Parathyroid adenoma (tissue), 2 donors: ENCODE data around the gene BCL6B.

Experiments used
- H2AFZ ChIP-seq: fragments of 300-600 bp; sonication (generic); one replicate; pipeline ENCODE4 v1.7.0; 2017; ENCODE audit warnings: antibody characterized with exemption, mild to moderate bottlenecking
- H3K27ac ChIP-seq: fragments of 300-600 bp; sonication (generic); one replicate; pipeline ENCODE4 v1.7.0; 2017
- H3K27me3 ChIP-seq: fragments of 300-600 bp; sonication (generic); one replicate; pipeline ENCODE4 v1.7.0; 2017; ENCODE audit warnings: low read length; ENCODE audit not compliant: control insufficient read depth, insufficient read depth
- H3K36me3 ChIP-seq: fragments of 300-600 bp; sonication (generic); one replicate; pipeline ENCODE4 v1.7.0; 2017; ENCODE audit warnings: low read length; ENCODE audit not compliant: control insufficient read depth, insufficient read depth
- H3K4me1 ChIP-seq: fragments of 300-600 bp; sonication (generic); one replicate; pipeline ENCODE4 v1.7.0; 2017; ENCODE audit warnings: control low read depth
- H3K4me2 ChIP-seq: fragments of 300-600 bp; sonication (generic); one replicate; pipeline ENCODE4 v1.7.0; 2017; ENCODE audit warnings: low read length
- H3K4me3 ChIP-seq: fragments of 300-600 bp; sonication (generic); one replicate; pipeline ENCODE4 v1.7.0; 2017; ENCODE audit warnings: low read depth, low read length
- H3K79me2 ChIP-seq: fragments of 300-600 bp; sonication (generic); one replicate; pipeline ENCODE4 v1.7.0; 2017; ENCODE audit warnings: control low read depth
- H3K9ac ChIP-seq: fragments of 300-600 bp; sonication (generic); one replicate; pipeline ENCODE4 v1.7.0; 2017; ENCODE audit warnings: mild to moderate bottlenecking
- H3K9me3 ChIP-seq: fragments of 300-600 bp; sonication (generic); one replicate; pipeline ENCODE4 v1.7.0; 2017; ENCODE audit warnings: low read length; ENCODE audit not compliant: control insufficient read depth
- TF ChIP-seq, protein P1 (sequence below): fragments of 300-600 bp; sonication (generic); IDR thresholded peaks from one replicate; pipeline ENCODE4 v1.7.0; 2017; ENCODE audit warnings: antibody characterized with exemption, mild to moderate bottlenecking
- donor health status: primary hyperparathyroidism.

The BCL6B gene

DNA sequence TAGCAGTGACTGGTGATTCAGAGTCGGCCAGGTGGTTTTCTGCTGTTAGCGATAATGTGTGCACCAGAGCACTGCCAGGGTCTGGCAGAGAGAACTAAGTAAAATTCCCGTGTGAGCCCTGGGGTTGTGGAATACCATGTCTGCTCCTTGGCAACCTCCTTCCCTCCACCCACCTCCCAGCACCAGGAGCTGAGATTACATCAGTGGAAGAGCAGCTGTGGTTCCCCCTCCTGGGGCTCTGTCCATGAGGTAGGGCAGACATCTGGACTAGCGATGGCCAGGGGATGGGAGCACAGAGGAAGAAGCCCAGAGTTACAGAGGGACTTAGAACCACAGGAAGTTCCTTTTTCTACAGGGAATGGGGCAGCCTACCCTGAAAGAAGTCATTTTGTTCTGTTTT lies 41.4 kb downstream of the BCL6B start:
- Histone ChIP-seq H3K27ac (no peak overlapping the region), H3K79me2 (no peaks in the 10 kb centered on the region), H3K9ac (no peak overlapping the region), H3K36me3 (no peaks in the 10 kb centered on the region), H3K4me3 (no peak overlapping the region), H3K4me1 (no peaks in the 10 kb centered on the region), H3K4me2 (no peak overlapping the region), H2AFZ (no peak overlapping the region), H3K27me3 (no peaks in the 10 kb centered on the region), H3K9me3 (no peaks in the 10 kb centered on the region)
- TF ChIP-seq, protein P1, sequence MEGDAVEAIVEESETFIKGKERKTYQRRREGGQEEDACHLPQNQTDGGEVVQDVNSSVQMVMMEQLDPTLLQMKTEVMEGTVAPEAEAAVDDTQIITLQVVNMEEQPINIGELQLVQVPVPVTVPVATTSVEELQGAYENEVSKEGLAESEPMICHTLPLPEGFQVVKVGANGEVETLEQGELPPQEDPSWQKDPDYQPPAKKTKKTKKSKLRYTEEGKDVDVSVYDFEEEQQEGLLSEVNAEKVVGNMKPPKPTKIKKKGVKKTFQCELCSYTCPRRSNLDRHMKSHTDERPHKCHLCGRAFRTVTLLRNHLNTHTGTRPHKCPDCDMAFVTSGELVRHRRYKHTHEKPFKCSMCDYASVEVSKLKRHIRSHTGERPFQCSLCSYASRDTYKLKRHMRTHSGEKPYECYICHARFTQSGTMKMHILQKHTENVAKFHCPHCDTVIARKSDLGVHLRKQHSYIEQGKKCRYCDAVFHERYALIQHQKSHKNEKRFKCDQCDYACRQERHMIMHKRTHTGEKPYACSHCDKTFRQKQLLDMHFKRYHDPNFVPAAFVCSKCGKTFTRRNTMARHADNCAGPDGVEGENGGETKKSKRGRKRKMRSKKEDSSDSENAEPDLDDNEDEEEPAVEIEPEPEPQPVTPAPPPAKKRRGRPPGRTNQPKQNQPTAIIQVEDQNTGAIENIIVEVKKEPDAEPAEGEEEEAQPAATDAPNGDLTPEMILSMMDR, result no peak

DNA sequence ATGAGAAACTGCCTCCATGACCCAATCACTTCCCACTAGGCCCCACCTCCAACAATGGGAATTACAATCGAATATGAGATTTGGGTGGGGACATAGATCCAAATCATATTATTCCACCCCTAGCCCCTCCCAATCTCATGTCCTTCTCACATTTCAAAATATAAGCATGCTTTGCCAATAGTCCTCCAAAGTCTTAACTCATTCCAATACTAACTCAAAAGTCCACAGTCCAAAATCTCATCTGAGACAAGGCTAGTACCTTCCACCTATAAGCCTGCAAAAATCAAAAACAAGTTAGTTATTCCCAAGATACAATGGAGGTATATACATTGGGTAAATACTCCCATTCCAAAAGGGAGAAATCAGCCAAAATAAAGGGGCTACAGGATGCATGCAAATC lies 44.3 kb downstream of the BCL6B start:
- Histone ChIP-seq H3K9me3 (no peaks in the 10 kb centered on the region), H3K4me3 (no peak overlapping the region), H2AFZ (no peak overlapping the region), H3K4me1 (no peaks in the 10 kb centered on the region), H3K9ac (no peak overlapping the region), H3K27me3 (no peaks in the 10 kb centered on the region), H3K27ac (no peak overlapping the region), H3K36me3 (no peaks in the 10 kb centered on the region), H3K79me2 (no peaks in the 10 kb centered on the region), H3K4me2 (no peak overlapping the region)
- TF ChIP-seq, protein P1, result no peak

DNA sequence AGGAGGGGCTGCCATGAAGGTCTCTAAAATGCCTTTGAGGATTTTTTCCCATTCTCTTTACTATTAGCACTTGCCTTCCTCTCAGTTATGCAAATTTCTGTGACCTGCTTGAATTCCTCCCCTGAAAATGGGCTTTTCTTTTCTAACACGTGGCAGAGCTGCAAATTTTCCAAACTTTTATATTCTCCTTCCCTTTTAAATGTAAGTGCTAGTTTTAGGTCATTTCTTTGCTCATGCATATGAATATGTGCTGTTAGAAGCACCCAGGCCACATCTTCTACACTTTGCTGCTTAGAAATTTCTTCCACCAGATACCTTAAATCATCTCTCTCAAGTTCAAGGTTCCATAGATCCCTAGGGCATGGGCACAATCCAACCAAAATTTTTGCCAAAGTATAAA lies 45.4 kb downstream of the BCL6B start:
- Histone ChIP-seq H3K27ac (no peak overlapping the region), H3K36me3 (no peaks in the 10 kb centered on the region), H3K9me3 (no peaks in the 10 kb centered on the region), H3K4me2 (no peak overlapping the region), H2AFZ (no peak overlapping the region), H3K4me3 (no peak overlapping the region), H3K79me2 (no peaks in the 10 kb centered on the region), H3K9ac (no peak overlapping the region), H3K4me1 (no peaks in the 10 kb centered on the region), H3K27me3 (no peaks in the 10 kb centered on the region)
- TF ChIP-seq, protein P1, result no peak

DNA sequence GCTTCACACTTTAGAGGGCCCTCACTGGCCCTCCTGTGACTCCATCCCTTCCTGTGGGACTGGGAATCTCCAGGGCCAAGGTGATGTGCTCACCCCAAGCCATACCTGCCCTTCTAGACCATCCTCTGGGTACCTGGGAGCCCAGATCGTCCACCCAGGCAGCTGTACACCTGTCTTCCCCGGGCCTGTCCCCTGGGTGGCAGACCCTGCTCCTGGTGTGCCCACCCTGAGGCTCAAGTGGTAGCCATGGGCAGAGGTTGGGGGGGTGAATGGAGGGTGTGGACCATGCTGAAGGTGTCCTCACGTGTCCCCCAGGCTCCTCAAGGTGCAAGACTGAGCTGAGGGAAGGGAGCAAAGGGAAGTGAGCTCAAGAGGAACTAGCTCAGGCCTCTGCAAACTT lies 47.9 kb downstream of the BCL6B start:
- no peaks in the 10 kb centered on the region for H3K9me3 ChIP-seq
- no peak overlapping the region for H3K9ac ChIP-seq
- H3K4me3 ChIP-seq, result no peak overlapping the region
- no peaks in the 10 kb centered on the region for H3K4me1 ChIP-seq
- no peaks in the 10 kb centered on the region for H3K27me3 ChIP-seq
- no peak overlapping the region for H3K4me2 ChIP-seq
- no peak overlapping the region for H2AFZ ChIP-seq
- TF ChIP-seq, protein P1, result no peak
- no peak overlapping the region for H3K27ac ChIP-seq
- H3K79me2 ChIP-seq, result no peaks in the 10 kb centered on the region
- H3K36me3 ChIP-seq, result no peaks in the 10 kb centered on the region

DNA sequence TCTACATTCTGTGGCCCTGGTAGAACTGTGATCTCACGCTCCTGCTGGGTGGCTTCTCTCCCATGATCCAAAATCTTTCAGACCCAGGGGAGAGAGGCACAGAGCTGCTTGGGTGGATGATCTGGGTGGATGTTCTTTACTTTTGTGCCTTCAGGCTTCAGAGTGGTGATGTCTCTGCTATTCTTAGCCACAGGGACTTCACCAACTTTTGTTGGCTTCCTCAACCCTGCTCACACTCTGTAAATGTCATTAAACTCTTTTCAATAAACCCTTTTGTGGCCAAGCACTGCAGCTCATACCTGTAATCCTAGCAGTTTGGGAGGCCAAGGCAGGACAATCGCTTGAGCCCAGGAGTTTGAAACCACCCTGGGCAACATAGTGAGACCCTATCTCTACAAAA lies 49.6 kb downstream of the BCL6B start:
- Histone ChIP-seq H3K9me3 (no peaks in the 10 kb centered on the region), H3K9ac (no peak overlapping the region), H3K4me1 (no peaks in the 10 kb centered on the region), H3K79me2 (no peaks in the 10 kb centered on the region), H2AFZ (no peak overlapping the region), H3K36me3 (no peaks in the 10 kb centered on the region), H3K27me3 (no peaks in the 10 kb centered on the region), H3K4me3 (no peak overlapping the region), H3K4me2 (no peak overlapping the region), H3K27ac (no peak overlapping the region)
- TF ChIP-seq, protein P1, result no peak
